HG02798 (cell line): ENCODE measurements around the gene BCL11B.
"Not testable (repeated sequence)": the region's sequence is repeated elsewhere in the genome, so short reads cannot be mapped to it uniquely, and the experiment has no call there.

Experiments
- ATAC-seq: cut with Tn5 transposase; IDR thresholded peaks from one replicate; pipeline ENCODE4 v1.9.1; 2021; ENCODE audit warnings: mild to moderate bottlenecking; ENCODE audit not compliant: unreplicated experiment, poor library complexity

The BCL11B gene

GRCh38 chr14:99186956-99187690, 84.9 kb downstream of the BCL11B start:
- no peak for ATAC-seq

- not testable (repeated sequence) for ATAC-seq
Observed at GRCh38 chr14:99186336-99186735, 85.7 kb downstream of the BCL11B start.

- ATAC-seq = no peak
Observed at GRCh38 chr14:99185436-99186068, 86.4 kb downstream of the BCL11B start.

- ATAC-seq = no peak
Observed at GRCh38 chr14:99183716-99184115, 88.3 kb downstream of the BCL11B start.

DNA sequence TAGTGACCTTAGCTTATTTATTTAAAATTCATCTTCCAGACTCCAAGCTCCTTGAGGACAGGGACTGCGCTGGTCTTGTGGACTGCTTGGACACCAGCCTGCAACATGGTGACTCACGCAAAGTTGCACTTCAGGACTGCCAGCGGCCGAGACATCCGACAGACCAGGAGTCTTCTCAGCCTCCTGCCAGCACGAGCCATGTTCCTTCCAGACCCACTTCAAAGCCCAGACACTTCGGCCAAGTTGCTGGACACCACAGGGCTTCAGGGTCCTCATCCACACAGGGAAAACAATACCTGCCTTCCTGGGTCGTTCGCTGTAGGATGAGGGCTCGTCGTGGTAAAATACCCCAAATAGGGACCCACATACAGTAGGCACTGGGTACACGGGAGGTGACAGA, 88.7 kb downstream of the BCL11B start:
- no peak for ATAC-seq

- ATAC-seq = no peak
Observed at GRCh38 chr14:99182548-99183250, 89.3 kb downstream of the BCL11B start.

DNA sequence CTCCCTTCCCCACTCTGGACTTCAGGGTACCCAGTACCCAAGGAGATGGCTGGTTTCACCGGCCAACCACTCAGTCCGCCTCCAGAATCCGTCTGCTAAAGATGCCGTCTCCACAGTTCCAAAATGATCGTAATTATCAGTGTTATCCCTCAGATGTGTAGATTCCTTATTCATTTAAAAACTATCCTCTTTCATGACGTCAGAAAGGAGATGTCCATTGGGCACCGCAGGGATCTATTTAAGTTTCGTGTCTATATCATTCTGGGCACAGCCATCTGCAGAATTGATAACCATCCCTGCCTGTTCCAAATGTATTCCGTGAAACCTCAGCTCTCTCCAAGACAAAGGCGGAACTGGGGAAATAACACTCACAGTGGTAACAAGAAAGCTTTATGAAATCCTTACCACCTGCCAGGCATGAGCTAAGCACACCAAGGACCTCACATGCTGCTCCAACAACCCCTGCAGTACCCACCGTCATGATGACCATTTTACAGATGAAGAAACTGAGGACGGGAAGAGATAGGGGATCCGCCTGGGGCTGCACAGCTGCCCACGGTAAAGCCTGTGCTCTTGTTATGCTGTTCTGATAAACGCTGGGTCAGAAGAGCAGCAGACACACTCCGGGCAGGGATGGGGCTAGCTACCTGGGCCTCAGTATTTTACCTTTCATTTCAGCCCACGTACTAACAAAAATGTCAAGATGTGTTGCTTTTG, 90.0 kb downstream of the BCL11B start:
- ATAC-seq = no peak

DNA sequence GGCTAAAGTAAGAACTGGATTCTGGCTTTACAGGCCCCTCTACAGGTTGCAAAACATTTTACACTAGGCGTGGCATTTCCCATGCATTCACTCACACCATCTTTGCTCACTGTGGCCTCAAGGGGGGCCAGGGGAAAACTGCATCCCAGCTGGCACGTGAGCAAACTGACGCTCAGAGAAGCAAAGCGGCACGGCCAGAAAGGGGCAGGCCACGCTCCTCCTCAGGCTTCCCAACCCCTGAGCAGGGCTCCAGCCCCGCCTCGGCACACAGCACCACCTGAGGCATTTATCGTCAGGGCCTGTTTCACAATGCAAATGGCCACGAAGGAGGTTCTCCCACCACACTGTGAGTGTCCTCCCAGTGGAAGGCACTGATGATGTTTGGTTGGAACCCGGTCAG, 90.8 kb downstream of the BCL11B start:
- ATAC-seq = no peak

GRCh38 chr14:99179946-99180345, 92.1 kb downstream of the BCL11B start:
- no peak for ATAC-seq

DNA sequence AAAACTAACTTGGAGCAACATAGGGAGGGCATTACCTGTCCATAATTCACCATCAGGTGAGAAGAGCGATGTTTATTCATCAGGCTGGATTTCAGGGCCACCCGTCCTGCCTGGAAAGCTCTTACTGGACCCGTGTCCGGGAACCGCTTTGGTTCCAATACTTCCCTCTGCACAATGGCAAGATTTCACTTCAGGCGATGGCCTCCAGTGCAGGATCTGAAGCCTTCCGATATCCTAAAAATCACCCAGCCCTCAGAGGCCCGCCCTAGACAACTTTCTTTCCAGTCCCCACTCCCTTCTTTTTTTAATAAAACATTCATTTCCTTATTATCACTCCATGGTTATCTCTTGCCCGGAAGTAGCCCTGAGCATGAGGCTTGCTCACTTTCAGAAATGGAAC, 92.5 kb downstream of the BCL11B start:
- ATAC-seq = no peak

DNA sequence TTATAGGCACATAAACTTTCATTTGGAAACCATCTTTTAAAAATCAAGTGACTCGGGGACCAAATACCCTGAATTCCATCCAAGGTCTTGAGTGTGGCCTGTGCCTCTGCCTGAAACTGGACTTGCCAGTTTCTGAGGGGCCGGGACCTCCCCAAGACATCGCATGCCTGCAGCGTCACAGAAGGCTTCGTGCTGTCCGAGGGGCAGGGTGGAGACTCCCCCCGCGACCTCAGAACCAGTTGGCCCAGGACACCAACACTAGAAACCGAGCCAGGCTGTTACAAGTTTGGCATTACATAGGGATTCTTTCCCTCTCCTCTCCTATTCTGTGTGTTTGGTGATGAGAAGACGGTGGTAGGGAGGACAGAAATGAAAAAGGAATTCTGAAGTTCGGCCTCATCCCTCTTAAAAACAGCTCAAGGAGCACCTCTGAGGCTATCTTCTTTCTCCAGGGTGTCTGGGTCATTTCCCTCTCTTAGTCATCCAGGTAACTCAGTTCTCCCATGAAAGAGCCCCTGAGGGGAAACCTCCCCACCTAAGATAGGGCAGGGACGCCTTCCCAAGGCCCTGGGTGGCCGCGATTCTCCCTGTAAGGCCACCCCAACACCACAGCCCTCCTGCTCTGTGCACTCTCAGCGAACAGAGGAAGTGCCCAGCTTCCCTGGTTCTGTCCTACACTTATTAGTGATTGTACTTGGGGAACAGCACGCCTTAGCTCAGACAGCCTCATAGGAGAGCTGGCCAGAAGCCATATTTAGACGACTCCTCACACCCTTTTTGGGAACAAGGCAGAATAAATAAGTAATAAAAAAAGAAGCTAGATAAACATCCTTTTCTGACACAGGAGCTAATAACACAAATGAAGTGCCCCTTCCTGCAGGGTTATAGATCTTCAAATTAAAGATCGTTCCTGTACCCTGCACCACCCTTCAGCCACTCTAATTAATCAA, 93.8 kb downstream of the BCL11B start:
- no peak for ATAC-seq

- ATAC-seq = no peak
Observed at GRCh38 chr14:99177046-99177655, 94.8 kb downstream of the BCL11B start.

GRCh38 chr14:99176156-99176945, 95.6 kb downstream of the BCL11B start:
- ATAC-seq = no peak

DNA sequence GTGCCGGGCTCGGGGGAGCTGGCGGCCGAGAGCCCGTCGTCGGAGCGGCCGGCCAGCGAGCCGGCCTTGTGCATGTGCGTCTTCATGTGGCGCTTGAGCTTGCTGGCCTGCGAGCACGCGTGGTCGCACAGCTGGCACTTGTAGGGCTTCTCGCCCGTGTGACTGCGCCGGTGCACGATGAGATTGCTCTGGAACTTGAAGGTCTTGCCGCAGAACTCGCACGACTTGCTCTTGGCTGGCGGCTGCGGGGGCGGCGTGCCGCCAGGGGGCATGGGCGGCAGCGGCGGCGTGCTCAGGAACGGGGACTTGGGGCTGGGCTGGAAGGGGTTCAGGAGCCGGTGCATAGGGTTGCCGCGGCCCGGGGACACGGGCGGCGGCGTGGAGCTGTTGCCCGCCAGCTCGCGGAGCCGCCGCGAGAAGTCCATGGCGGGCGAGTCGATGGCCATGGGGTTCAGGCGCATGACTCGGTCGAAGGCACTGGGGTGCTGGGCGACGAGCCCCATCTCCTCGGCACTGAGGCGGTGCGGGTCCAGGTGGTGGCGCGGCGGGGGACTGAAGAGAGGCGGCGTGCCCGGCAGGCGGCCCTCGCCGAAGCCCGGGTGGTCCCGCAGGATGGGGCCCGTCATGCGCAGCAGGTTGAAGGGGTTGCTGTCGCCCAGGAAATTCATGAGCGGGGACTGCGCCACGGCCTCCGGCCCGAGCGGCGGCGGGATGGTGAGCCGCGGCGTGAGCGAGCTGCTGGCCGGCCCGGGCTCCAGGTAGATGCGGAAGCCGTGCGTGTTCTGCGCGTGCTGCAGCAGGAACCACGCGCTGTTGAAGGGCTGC, 96.5 kb downstream of the BCL11B start:
- no peak for ATAC-seq

DNA sequence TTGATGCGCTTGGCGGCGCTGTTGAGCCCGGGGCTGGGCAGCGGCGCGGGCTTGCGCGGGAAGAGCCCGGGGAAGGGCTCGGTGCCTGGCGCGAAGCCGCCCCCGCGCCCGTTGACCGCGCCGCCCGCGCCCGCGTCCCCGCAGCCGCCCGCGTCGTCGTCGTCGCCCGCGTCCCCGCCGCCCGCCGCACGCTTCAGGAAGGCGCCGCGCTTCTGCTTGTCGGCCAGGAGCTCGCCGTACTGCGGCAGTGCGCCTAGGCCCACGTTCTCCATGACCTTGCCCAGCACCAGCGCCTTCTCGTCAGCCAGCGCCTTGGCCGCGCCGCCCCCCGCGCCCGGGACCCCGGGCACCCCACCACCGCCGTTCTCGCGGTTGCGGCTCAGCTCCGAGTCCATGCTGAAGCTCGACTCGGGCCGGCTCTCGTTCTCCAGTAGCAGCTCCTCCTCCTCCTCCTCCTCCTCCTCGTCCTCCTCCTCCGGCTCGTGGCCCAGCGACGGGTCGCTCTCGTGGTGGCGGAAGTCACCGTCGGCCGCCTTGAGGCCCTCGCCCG, 97.2 kb downstream of the BCL11B start:
- no peak for ATAC-seq

DNA sequence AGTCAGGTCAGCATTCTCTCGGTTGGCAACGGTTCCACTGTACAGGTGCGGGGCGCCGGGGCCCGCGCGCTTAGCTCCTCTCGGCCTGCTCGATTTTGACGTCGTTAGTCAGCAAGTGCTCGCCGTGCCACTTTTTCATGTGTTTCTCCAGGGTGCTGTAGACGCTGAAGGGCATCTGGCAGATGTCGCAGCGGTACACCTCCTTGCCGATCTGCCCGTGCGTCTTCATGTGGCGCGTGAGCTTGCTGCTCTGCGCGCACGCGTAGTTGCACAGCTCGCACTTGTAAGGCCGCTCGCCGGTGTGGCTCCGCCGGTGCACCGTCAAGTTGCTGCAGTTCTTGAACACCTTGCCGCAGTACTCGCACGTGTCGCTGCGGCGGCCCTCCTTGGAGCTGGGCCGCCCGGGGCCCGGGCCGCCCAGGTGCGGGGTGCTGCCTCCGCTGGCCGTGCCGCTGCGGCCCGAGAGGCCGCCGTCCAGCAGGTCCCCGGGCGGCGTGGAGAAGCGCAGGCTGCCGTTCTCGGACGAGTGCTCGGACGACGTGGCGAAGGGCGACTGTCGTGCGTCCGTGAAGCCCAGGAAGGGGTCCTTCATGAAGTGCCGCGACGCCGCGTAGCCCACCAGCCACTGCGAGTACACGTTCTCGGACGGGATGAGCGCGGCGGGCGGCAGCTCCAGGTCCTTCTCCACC, 97.8 kb downstream of the BCL11B start:
- ATAC-seq = no peak

DNA sequence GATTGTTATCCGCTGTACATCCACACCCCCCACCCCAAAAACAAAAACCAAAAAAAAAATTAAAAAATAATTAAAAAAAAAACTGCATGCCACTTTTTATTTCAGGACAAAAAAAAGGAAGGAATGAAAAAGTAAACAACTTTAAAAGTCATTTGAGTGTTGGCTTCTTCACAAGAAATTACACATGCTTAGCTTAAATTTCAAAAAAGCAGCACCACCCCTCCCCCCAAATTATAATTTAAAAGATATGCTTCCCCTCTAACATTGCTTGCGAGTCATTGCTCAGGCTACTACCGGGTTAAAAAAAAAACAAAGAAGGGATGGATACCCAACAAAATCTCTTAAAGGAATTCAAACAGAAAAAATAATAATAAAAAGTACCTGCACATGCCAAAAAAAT, 98.5 kb downstream of the BCL11B start:
- no peak for ATAC-seq
